CD4-positive, alpha-beta T cell treated with Interferon alpha-2 for 1 hour (primary cell): ENCODE results near the gene OSBP2.
"Not testable (repeated sequence)": the region's sequence is repeated elsewhere in the genome, so short reads cannot be mapped to it uniquely, and the experiment has no call there.

Source experiments
- DNase-seq, 2 donors: peaks; one replicate each; pipeline ENCODE4 v3.0.0-alpha.2; 2020 to 2022

OSBP2 gene

GRCh38 chr22:30721741-30722140 is 27.1 kb downstream of the OSBP2 start:
- DNase-seq: no peak

- no peak for DNase-seq
Observed at GRCh38 chr22:30728826-30729225, 34.2 kb downstream of the OSBP2 start.

- DNase-seq: no peak
Observed at GRCh38 chr22:30731658-30732057, 37.0 kb downstream of the OSBP2 start.

GRCh38 chr22:30732426-30732825 is 37.8 kb downstream of the OSBP2 start:
- no peak for DNase-seq

- DNase-seq: no peak
Observed at GRCh38 chr22:30733181-30733631, 38.5 kb downstream of the OSBP2 start.

GRCh38 chr22:30740007-30740406 is 45.3 kb downstream of the OSBP2 start:
- not testable (repeated sequence) for DNase-seq

GRCh38 chr22:30740511-30740910 is 45.8 kb downstream of the OSBP2 start:
- DNase-seq: not testable (repeated sequence)

GRCh38 chr22:30742291-30743256 is 47.9 kb downstream of the OSBP2 start:
- DNase-seq: peak in 1 of 2 donors; percentile 28

- peak in 1 of 2 donors; percentile 23 for DNase-seq
Observed at GRCh38 chr22:30743257-30744020, 48.8 kb downstream of the OSBP2 start.

- no peak for DNase-seq
Observed at GRCh38 chr22:30744224-30744623, 49.5 kb downstream of the OSBP2 start.

- no peak for DNase-seq
Observed at GRCh38 chr22:30747493-30747892, 52.8 kb downstream of the OSBP2 start.

- no peak for DNase-seq
Observed at GRCh38 chr22:30749272-30749671, 54.6 kb downstream of the OSBP2 start.

- DNase-seq: no peak
Observed at GRCh38 chr22:30749849-30750248, 55.2 kb downstream of the OSBP2 start.

- DNase-seq: no peak
Observed at GRCh38 chr22:30751529-30751928, 56.9 kb downstream of the OSBP2 start.

GRCh38 chr22:30752771-30753170 is 58.1 kb downstream of the OSBP2 start:
- no peak for DNase-seq

GRCh38 chr22:30753701-30754100 is 59.0 kb downstream of the OSBP2 start:
- no peak for DNase-seq

GRCh38 chr22:30754521-30754920 is 59.8 kb downstream of the OSBP2 start:
- DNase-seq: no peak

GRCh38 chr22:30754971-30755758 is 60.5 kb downstream of the OSBP2 start:
- peak; percentile 38 to 67 for DNase-seq

- DNase-seq: no peak
Observed at GRCh38 chr22:30755759-30756124, 61.1 kb downstream of the OSBP2 start.

- peak; percentile 45 to 70 for DNase-seq
Observed at GRCh38 chr22:30763815-30764673, 69.4 kb downstream of the OSBP2 start.

GRCh38 chr22:30767661-30768060 is 73.0 kb downstream of the OSBP2 start:
- DNase-seq: no peak

- DNase-seq: no peak
Observed at GRCh38 chr22:30770716-30771115, 76.0 kb downstream of the OSBP2 start.
